ENCODE data around the gene CRLF2.
"Not testable (repeated sequence)": the region's sequence is repeated elsewhere in the genome, so short reads cannot be mapped to it uniquely, and the experiment has no call there.

GRCh38 chrX:1192196-1192595 is 20.3 kb downstream of the CRLF2 start:
- TF ChIP-seq CTCF (IDR thresholded peaks at IDR 0.05; ENCODE audit: control extremely low read depth in 1 of 3, insufficient read depth in 1 of 3, low read depth in 1 of 3, low read length in 3 of 3); TCF12 (IDR thresholded peaks at IDR 0.05; ENCODE audit: low read depth, low read length); EZH2 (IDR thresholded peaks at IDR 0.05; ENCODE audit: low read depth, low read length, severe bottlenecking); POLR2AphosphoS5 (IDR thresholded peaks at IDR 0.05; ENCODE audit: low read depth, low read length); EP300 (IDR thresholded peaks at IDR 0.05; ENCODE audit: borderline replicate concordance in 1 of 2, low read depth in 2 of 2, low read length in 2 of 2); POLR2A (IDR thresholded peaks at IDR 0.05; ENCODE audit: control extremely low read depth in 1 of 2, low read depth in 2 of 2, low read length in 2 of 2); JUND (IDR thresholded peaks at IDR 0.05; ENCODE audit: low read length); TAF1 (IDR thresholded peaks at IDR 0.05; ENCODE audit: low read depth, low read length); JUN (IDR thresholded peaks at IDR 0.05; ENCODE audit: low read depth, low read length); RXRA (IDR thresholded peaks at IDR 0.05; ENCODE audit: insufficient read depth, low read depth, low read length): not testable (repeated sequence)
